ENCODE measurements around the gene SKAP1.

Gene SKAP1

GRCh38 chr17:48348352-48348751, 81.7 kb downstream of the SKAP1 start:
- ATAC-seq = no peak
- TF ChIP-seq CREB5 (CRISPR knock-in tag; IDR thresholded peaks at IDR 0.05; ENCODE audit: low read depth) (no peak), ESRRG (CRISPR knock-in tag; IDR thresholded peaks at IDR 0.05) (no peak), CSRNP3 (CRISPR knock-in tag; IDR thresholded peaks at IDR 0.05) (no peak), PPARA (CRISPR knock-in tag; IDR thresholded peaks at IDR 0.05; ENCODE audit: borderline replicate concordance) (no peak), OSR1 (CRISPR knock-in tag; IDR thresholded peaks at IDR 0.05) (no peak), TOX (CRISPR knock-in tag; IDR thresholded peaks at IDR 0.05; ENCODE audit: borderline replicate concordance) (no peak), TCF4 (CRISPR knock-in tag; IDR thresholded peaks at IDR 0.05; ENCODE audit: borderline replicate concordance) (no peak), ZC3H10 (CRISPR knock-in tag; IDR thresholded peaks at IDR 0.05) (no peak), ARNTL (CRISPR knock-in tag; IDR thresholded peaks at IDR 0.05; ENCODE audit: borderline replicate concordance, low read depth) (no peak), SNAI2 (CRISPR knock-in tag; IDR thresholded peaks at IDR 0.05) (no peak), RARB (CRISPR knock-in tag; IDR thresholded peaks at IDR 0.05) (no peak)

- no peak for ATAC-seq
- TF ChIP-seq PPARA (CRISPR knock-in tag; IDR thresholded peaks at IDR 0.05; ENCODE audit: borderline replicate concordance) = no peak
- no peak for TF ChIP-seq CSDC2 (CRISPR knock-in tag; IDR thresholded peaks at IDR 0.05)
- no peak for TF ChIP-seq ISL1 (CRISPR knock-in tag; IDR thresholded peaks at IDR 0.05)
- TF ChIP-seq BACH2 (CRISPR knock-in tag; IDR thresholded peaks at IDR 0.05; ENCODE audit: borderline replicate concordance) = no peak
- TF ChIP-seq ZFP30 (CRISPR knock-in tag; IDR thresholded peaks at IDR 0.05) = no peak
- no peak for TF ChIP-seq RARB (CRISPR knock-in tag; IDR thresholded peaks at IDR 0.05)
- TF ChIP-seq ZFP3 (CRISPR knock-in tag; IDR thresholded peaks at IDR 0.05) = no peak
- no peak for TF ChIP-seq ESRRG (CRISPR knock-in tag; IDR thresholded peaks at IDR 0.05)
- no peak for TF ChIP-seq TSHZ2 (CRISPR knock-in tag; IDR thresholded peaks at IDR 0.05)
- no peak for TF ChIP-seq ZNF70 (CRISPR knock-in tag; IDR thresholded peaks at IDR 0.05)
- no peak for TF ChIP-seq ZNF8 (CRISPR knock-in tag; IDR thresholded peaks at IDR 0.05)
- no peak for TF ChIP-seq ZC3H10 (CRISPR knock-in tag; IDR thresholded peaks at IDR 0.05)
- TF ChIP-seq ARNTL (CRISPR knock-in tag; IDR thresholded peaks at IDR 0.05; ENCODE audit: borderline replicate concordance, low read depth) = no peak
- no peak for TF ChIP-seq TOX (CRISPR knock-in tag; IDR thresholded peaks at IDR 0.05; ENCODE audit: borderline replicate concordance)
- TF ChIP-seq SNAI2 (CRISPR knock-in tag; IDR thresholded peaks at IDR 0.05) = no peak
- no peak for TF ChIP-seq POU6F1 (CRISPR knock-in tag; IDR thresholded peaks at IDR 0.05; ENCODE audit: borderline replicate concordance, low read depth)
- no peak for TF ChIP-seq CSRNP3 (CRISPR knock-in tag; IDR thresholded peaks at IDR 0.05)
- no peak for TF ChIP-seq PATZ1 (CRISPR knock-in tag; IDR thresholded peaks at IDR 0.05; ENCODE audit: borderline replicate concordance)
Measured at GRCh38 chr17:48347177-48347576, 82.8 kb downstream of the SKAP1 start.

Measured in SK-N-SH treated with all-trans-retinoic acid at 6 μM for 48 hours (cell line).